VCaP (cell line): ENCODE data around the gene SLC6A9.

Experiments used
- H3K27ac ChIP-seq: fragments of 450-650 bp; 2 replicates; pipeline ENCODE4 v1.5.1; 2017
- TF ChIP-seq, protein P1 (sequence below): fragments of 450-650 bp; conservative IDR thresholded peaks from 2 replicates; pipeline ENCODE4 v1.5.1; 2017; ENCODE audit warnings: mild to moderate bottlenecking, moderate library complexity

Gene SLC6A9

DNA sequence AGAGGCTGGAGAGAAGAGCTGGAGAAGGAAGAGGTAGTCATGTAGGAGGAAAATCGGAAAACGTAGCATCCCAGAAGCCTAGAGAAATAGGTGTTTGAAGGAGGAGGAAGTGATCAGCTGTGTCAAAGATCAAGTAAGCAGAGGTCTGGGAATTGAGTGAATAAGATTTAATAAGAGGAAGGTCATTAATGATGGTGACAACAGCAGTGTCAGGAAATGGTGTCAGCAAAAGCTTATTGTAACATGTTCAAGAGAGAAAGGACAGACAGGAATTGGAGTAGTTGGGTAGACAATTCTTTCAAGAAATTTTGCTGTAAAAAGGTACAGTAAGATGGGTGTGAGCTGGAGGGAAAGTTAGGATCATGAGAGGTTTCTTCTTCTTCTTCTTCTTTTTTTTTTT lies 41.6 kb upstream of the SLC6A9 start:
- no peak overlapping the region for H3K27ac ChIP-seq
- TF ChIP-seq, protein P1, sequence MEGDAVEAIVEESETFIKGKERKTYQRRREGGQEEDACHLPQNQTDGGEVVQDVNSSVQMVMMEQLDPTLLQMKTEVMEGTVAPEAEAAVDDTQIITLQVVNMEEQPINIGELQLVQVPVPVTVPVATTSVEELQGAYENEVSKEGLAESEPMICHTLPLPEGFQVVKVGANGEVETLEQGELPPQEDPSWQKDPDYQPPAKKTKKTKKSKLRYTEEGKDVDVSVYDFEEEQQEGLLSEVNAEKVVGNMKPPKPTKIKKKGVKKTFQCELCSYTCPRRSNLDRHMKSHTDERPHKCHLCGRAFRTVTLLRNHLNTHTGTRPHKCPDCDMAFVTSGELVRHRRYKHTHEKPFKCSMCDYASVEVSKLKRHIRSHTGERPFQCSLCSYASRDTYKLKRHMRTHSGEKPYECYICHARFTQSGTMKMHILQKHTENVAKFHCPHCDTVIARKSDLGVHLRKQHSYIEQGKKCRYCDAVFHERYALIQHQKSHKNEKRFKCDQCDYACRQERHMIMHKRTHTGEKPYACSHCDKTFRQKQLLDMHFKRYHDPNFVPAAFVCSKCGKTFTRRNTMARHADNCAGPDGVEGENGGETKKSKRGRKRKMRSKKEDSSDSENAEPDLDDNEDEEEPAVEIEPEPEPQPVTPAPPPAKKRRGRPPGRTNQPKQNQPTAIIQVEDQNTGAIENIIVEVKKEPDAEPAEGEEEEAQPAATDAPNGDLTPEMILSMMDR = no peak

DNA sequence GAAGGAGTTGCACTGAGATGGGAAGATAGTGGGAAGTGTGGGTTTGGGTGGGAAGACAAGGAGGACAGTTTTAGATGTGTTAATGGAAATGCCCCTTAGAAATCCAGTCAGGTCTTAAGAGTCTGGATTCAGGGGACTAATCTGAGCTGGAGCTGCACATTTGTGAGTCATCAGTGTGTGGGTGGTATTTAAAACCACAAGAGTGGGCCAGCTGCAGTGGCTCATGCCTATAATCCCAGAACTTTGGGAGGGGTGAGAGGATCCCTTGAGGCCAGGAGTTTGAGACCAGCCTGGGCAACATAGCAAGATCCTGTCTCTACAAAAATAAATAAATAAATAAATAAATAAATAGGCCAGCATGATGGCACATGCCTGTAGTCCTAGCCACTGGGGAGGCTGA lies 40.9 kb upstream of the SLC6A9 start:
- TF ChIP-seq, protein P1 = no peak
- no peak overlapping the region for H3K27ac ChIP-seq

DNA sequence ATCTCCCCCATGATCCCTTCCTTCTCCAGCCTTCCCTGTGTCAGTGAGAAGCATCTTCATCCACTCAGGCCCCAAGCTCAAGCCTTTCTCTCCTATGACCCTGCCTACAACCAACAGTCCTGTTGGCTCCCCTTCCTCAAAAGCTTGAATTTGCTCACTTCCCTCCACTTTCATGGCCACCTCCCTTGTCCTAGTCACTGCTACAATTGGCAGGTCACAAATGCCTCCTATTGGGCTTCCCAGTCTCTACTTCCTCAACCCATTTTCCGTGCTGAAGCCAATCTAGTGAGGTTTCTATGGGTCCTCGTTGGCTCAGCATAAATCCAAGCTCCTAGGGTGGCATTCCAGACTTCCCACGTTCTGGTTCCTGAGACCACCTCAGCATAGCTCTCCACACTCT lies 40.2 kb upstream of the SLC6A9 start:
- H3K27ac ChIP-seq = no peak overlapping the region
- TF ChIP-seq, protein P1 = no peak

DNA sequence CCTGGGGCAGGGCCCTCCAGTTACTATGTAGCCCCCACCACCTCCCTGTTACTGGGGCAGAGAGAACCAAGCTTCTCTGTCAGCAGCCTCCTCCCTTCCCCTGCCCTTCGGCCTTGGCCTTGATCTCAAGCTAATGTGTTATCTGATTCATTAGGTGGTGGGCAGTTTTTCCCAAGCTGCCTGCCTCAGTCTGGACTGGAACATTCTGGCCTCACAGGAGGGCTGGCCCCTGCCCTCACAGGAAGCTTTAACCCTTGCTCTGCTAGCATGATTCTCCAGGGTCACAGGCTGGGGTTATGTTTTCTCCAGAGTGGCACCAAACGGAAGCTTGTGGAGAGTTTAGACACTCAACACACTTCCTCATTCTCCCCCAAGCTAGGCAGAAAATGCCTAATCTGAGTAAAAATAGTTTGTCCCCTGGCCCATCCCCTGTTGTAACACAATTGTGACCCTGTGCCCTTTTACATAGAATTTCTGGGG lies 37.2 kb upstream of the SLC6A9 start:
- H3K27ac ChIP-seq = no peak overlapping the region

DNA sequence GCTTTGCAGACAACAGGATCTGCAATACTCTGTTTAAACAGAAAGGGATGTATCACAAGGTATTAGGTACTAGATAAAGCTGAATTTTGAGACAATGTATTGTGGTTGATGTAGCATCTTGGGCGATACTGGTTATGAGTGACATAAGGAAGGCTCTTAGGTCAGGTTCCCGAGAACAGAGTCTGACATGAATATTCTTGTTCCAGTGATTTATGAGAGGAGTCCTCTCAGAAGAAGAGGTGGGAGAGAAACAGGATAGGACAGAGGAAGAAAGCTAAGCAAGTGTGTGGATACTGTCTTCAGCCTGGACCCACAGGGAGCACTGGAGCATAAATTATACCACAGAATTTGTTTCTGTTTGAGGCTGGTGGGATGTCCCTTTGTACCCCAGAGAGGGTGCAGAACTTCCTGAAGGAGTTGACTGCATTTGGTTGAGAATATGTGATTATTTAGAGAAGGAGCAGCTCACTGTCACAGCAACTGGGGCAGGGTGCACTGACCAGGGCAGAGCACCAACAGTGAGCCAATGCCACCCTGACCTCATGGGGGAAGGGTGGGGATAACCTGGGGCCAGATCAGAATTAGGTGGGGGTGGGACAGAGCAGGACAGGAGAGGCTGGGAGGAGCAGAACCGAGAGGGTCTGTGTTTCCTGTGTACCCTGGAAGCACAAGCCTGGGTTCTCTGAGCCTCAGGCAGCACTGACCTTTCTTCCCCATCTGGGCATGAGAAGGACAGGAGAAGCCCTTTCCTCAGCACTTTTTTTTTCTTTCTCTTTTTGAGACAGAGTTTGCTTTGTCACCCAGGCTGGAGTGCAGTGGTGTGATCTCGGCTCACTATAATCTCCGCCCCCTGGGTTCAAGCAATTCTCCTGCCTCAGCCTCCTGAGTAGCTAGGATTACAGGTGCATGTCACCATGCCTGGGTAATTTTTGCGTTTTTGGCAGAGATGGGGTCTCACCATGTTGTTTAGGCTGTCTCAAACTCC lies 36.3 kb upstream of the SLC6A9 start:
- TF ChIP-seq, protein P1 = no peak
- no peak overlapping the region for H3K27ac ChIP-seq

More for the DNA sequence above, 37.2 kb upstream of the SLC6A9 start:
- TF ChIP-seq, protein P1 = no peak

DNA sequence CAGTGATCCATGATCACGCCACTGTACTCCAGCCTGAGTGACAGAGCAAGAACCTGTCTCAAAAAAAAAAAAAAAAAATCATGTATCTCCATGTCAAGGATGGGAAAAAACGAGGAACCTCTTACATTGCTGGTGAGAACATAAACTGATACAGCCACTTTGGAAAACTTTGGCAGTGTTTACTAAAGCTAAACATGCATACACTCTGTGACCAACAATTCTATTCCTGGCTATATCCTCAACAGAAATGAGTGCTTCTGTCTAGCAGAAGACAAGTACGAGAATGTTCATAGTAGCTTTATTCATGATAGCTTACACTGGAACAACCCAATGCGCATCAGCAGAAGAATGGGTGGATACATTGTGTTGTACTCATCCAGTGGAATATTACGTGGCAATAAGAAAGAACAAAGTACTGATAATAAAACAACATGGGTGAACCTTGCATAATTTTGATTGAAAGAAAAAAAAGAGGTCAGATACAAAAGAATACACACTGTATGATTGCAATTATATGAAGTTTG lies 31.5 kb upstream of the SLC6A9 start:
- TF ChIP-seq, protein P1 = no peak
- no peak overlapping the region for H3K27ac ChIP-seq

DNA sequence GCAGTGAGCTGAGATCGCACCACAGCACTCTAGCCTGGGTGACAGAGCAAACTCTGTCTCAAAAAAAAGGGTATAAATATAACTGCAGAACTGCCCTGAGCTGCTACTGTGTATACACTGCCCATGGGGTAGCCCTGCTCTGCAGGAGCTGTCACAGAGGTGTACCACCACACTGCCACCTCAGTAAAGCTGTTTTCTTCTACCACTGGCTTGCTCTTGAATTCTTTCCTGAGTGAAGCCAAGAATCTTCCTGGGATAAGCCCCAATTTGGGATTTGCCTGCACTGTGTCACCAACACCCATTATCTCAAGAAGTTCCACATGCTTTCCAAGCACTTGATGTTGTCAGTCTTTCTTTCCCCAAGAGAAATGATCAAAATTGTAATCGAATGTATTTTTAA lies 30.6 kb upstream of the SLC6A9 start:
- TF ChIP-seq, protein P1 = no peak
- H3K27ac ChIP-seq = no peak overlapping the region
